Measurements from ENCODE around the gene ACTA2.
A peak's percentile ranks its signal among the peaks of the same experiment; 100 is the strongest.

Gene ACTA2

DNA sequence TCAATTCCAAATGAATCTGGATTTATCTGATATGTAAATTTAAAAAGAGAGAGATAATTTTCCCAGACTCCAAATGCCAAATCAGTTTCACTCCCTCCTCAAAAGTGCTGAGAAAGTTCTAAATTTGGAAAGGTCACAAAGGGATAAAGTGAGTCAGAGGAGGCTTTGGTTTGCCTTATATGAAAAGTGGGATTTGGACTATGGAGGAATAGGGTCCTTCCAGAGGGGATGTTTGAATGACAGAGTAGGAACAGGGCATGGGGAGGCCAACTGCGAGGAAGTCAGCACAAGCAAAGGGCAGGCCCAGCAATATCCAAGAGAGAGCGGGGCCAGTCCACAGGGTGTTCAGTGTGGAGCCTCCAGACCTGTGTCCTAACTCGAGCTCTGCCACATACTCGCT lies 28.2 kb upstream of the ACTA2 start:
- DNase-seq = no peak

DNA sequence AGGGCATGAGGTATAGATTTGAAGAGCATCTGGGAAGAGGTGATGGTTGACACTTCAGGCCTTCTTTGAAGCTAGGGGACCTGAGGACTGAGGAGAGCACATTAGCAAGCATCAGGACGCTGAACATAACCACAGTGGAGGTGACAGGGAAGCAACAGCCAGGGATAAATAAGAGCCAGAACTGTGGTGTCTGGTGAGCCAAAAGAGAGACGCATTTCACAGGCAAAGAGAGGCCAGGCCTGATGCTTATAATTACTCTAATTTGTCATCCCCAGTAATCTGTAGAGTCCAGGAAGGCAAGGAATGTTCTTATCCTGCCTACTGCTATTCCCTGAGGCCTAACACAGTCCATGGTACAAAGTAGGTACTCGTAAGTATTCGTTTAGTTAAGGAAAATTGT lies 27.7 kb upstream of the ACTA2 start:
- no peak for DNase-seq

DNA sequence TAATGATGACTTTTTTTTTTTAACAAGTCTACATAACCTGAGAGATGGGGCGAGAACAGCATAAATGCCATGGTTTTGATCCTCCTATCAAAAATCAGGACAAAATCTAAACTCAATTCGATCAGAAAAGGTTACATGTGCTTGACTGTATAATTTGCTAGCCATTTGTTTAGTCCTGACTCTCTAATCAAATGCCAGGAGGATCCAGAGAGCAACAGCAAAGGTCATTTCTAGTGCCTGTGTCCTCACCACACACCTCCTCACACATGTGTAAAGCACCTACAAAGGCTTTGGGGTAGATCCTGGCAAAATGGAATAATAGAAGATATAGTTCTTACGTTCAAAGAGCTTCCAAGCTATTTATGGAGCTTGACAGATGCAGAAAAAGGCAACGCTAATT lies 27.0 kb upstream of the ACTA2 start:
- no peak for DNase-seq

DNA sequence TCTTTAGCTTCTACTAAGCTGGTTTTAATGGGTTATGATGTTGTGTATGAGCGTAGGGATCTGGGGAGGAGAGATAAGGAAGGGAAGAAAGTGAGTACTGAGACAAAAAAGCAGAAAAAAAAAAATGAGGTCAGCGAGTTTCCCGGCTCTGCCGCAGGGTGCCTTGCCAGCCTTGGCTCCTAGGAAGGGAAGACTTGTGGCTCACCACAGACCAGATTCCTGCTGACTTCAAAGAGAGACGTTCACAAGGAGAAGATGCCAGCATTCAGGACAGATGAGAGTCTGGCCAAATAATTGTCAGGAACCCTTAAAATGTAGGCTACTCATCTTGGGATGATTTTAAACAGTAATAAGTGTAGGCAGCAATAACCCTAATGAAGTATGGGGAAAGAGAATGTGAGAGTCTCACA lies 26.6 kb upstream of the ACTA2 start:
- DNase-seq = no peak

DNA sequence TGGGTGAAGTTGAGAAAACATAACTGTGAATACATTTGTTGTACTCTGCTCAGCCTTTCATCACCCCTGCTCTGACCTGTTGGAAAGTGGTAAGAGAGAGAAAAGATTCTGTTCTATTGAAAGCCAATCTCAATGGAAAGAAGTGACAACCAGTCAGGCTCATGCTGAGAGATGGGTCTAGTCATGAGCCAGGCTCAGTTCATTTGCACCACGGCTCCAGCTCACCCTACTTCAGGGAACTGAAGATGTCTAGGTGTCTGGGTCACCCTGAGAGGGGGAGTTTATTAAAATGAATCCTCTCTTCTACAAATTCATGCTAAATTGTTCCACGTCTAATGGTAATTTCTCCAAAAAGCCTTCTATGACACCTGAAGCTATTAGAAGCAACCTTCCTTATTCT lies 25.9 kb upstream of the ACTA2 start:
- no peak for DNase-seq

DNA sequence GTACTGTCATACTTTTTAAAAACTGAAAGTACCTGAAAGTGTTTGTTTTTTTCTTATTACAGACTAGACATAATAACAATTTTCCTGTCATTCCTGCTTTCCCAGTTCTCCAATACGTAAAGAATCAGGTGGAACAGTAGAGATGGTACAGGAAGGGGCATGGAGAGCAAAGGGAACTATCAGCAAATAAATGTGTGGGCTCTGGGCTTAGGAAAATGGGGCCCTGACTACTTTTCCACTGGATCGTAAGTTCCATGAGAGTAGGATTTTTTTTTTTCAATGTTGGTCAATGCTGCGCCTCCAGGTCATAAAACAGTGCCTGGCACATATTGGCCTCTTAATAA lies 22.8 kb upstream of the ACTA2 start:
- DNase-seq = no peak

DNA sequence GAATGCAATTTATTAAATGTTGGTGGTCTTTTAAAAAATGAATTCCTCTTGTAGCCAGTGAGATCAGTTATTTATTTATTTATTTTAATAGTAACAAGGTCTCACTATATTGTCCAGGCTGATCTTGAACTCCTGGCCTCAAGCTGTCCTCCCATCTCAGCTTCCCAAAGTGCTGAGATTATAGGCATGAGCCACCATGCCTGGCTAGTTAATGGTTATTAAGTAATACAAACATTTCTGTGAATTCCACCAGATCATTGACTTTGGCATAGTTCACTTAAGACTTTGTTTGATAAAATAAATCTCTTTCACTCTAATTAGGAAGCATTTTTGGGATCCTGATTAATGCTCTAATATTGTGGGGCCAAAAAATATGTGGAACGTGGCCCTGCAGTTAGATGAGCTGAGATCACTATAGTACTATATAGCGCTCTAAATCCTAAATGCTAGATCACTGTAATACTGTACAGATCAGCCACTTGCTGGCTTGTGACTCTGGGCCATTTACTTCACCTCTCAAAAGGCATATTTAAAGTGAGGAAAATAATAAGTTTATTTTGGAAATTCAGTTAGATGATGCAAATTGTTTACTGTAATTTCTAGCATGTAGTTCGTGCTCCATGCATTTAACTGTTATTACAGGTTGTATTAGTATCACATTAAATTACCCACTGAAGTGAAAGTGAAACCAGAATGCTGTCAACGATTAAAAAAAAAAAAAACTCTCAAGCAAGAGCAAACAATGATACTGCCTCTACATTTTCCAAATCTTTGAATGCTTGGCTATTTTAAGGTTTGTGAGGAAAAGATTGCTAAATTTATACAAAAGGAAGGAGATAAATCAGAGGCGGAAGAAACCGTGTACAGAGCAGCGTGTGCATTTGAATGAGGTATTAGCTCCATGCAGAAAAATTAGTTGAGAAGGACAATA lies 22.1 kb upstream of the ACTA2 start:
- no peak for DNase-seq

DNA sequence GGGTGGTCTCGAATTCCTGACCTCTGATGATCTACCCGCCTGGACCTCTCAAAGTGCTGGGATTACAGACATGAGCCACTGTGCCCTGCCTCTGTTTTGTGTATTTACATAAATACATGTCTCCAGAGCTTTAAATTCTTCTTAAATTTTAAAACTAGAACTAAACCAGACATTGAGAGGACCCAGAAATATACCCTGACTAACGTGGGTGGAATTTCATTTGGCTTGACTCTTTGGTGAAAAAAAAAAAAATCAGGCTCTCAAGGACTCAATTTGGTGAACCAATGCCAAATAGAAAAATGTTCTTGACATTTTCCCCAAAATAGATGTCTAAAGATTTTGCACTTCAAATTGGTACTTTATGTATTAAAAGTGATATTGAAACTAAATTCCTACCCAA lies 21.4 kb upstream of the ACTA2 start:
- DNase-seq = no peak

DNA sequence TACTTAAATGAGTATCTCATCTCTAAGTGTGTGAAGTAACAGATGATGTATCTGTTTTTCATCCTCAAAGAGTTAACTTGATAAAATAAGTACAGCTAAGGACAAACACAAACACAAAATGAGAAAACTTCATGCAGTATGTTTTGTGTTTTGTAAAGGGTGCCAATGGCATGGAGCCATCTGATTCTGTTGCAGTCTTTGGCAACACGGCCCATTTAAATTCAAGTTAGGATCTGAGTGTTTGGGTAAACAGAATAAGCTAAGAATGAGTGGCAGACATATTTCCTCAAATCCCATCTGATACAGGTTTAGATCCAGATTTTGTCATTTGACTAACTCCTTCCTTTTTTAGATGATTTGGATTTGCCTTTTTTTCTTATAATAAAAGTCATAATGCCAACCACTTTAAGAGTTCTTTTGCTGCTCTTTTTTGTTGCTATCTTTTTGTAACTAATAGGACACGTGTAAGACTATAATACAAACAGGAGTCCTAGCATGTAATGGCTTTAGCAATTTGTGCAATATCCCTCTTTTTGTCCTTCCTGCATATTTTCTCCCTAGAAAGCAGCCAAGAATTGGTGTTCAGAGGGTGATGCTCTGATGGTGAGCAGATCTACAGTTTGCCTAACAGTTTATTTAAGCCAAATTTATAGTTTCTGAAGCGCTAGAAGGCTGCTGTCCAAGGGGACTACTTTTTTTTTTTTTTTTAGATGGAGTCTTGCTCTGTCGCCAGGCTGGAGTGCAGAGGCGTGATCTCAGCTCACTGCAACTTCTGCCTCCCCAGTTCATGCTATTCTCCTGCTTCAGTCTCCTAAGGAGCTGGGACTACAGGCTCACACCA lies 18.9 kb upstream of the ACTA2 start:
- DNase-seq = no peak

DNA sequence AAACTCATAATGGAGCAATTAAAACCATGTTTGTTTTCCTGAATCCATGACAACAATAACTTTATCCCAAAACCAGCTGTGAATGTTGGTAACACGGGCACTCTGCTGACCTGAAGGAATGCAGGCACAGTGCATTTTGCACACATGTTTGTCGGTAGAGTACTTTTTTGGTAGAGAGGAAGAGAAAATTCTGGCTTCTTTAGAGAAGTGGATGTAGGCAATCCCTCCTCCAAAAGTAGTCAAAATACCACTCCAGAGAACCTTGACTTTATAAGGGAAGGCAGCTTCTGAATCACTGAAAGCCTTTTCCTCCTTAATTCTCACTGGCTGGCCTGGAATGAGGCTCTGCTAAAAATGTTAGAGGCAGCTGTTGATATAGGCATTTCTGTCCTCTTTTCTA lies 15.8 kb upstream of the ACTA2 start:
- no peak for DNase-seq

DNA sequence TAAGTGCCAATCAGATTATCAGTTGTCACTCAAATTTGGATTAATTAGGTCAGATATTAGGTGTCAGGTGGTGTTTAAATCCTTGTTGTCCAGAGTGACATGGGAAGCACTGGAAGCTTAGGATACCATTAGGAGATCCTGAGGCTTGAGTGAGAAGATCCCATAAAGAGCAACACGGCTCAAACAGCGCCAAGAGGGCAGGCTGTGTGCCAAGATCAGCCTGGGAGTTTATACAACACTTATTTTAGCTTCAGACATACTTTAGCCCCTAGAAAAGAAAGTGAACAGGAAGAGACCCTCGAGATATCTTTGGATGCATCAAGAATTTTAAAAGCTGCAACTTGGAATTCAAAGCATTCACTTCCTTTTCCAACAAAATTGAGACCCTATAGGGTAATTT lies 14.2 kb upstream of the ACTA2 start:
- DNase-seq = no peak

DNA sequence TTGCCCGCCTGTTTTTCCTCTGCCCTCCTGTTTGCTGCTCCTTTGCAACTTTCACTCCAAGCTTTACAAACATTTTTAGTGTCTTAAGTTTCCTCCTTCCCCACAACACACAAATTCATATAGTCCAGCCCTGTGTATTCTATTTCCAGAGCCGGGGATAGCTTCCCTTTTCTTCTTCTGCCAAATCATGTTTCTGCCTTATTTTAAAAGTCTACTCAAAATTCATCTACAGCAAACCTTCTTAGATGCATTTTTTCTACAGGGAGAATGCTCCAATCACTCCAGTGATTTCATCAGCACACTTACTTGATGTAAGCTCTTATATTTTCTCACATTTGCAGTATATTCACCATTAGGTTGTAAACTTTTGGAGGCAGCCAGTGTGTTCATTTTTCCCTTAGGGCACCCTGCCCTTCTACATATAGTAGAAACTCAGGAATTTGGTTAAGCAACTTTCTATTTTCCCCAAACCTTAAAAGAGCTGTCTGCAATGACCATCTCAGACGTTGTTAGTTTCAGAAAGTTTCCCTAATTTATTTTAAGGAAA lies 12.4 kb upstream of the ACTA2 start:
- DNase-seq = no peak

DNA sequence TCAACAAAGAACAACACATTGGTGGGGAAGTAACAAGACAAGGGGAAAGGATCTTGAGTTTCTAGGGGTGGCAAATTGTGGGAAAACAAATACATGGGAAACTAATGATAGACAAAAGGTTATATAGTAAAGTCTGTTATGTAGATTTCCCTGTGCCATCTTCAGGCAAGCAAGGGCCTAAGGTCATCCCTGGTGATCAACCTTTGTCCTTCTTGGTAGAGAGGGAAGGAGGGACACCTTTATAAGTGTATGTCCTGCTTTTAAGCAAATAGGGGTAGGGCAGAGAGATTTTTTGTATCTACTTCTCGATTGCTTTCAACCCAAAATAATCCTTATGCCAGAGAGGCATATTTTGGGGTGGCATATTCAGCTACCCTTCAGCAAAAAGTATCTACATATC lies 11.8 kb upstream of the ACTA2 start:
- DNase-seq = no peak

DNA sequence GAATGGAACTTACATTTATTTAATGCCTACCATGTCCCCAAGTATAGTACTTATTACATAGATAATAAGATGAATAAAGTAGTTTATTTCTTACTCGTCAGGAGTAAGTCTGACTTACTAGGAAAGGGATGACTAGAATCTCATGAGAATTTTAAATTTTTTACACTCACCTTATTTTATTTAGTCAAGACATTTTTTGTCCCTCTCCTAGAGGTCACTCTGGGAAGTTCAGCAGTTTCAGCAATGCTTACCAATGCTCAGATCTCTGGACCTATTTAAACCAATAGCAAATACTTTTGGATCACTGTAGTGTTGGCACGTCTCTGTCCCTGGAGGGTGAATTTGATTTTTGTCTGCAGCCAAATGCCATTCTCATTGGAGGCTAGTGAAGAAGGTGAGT lies 10.7 kb upstream of the ACTA2 start:
- DNase-seq = no peak

DNA sequence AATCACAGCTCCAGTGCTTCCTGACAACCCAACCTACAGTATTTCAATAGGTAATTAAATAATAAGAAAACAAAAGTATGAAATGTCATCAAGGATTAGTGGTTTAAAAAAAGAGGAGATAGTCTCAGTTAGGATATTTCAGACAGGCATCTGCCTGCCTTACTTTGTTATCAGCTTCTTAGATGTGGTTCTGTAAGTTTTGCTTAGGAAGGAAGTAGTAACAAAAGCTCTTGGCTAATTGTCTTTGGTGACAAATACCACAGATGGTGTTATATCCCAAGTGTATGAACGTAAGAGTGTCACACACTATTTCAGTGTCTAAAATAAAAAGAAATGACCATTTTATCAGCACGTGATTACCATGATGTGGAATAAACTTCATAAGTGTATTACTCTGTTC lies 9.8 kb upstream of the ACTA2 start:
- no peak for DNase-seq

DNA sequence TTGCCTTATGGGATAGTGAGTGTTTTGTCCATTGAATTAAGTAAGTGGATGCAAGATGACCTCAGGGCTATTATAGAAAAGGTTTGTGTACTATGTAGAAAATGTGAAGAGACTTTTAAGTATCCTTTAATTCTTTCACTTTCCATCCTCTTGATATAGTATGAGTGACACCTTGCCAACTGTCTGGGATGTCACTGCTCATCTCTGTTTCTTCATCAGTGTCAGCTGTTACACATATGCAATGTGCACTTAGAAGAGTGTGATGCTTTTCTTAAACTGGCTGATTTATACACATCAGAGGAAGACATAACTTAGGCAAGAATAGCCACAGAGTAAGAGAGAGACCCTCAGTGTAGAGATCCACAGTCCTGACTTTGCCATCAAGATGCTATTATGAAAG lies 8.7 kb upstream of the ACTA2 start:
- DNase-seq = no peak

DNA sequence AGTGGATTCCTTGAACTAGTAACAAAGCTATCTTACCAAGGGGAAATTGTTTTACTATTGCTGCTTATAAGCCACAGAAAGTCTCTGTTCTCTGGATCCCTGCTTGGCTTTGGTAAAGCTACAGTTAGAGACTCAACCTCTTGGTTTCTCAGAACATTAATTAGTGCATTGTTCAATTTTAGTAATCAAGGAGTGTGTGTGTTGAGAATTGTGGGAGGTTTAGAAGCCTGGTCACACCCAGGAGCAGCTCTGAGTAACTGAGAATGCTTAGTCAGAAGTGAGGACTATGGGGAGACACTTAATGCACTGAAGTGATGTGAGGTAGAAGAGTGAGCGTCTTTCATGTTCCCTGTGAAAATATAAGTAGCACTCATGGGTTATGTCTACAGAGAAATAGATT lies 8.2 kb upstream of the ACTA2 start:
- peak in 1 of 2 experiments; percentile 12 for DNase-seq

DNA sequence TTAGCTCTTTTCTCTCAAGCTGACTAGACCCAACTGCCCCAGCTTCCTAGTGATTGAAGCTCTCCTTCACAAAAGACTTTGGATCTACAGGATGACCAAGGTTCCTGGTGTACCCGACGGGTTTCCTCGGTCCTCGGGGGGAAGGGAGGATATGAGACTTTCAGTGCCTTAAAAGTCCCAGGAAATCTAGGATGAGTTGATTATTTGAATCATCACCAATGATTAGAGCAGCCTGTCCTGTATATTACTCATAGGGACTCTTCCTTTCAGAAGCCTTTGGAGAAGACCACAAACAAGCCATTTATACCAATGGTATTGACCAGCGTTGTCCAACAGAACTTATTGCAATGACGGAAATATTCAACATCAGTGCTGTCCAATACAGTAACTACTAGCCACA lies 6.1 kb upstream of the ACTA2 start:
- no peak for DNase-seq

DNA sequence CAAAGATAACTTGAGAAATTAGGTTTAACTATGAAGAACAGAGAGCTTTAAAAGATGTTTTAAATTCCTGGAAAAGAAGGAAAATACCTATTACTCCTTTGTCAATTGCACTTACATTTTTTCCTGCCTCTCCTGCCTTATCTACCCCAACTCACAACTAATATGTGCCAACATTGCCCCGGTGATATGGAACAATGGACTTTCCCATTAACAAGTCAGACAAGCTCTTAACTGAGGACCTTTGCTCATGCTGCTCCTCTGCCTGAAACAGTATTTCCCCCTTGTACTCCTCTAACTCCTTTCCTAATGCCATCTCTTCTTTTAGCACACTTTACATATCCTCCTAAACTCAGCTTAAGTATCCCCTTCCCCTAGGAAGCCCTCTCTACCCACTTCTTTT lies 4.8 kb upstream of the ACTA2 start:
- no peak for DNase-seq

DNA sequence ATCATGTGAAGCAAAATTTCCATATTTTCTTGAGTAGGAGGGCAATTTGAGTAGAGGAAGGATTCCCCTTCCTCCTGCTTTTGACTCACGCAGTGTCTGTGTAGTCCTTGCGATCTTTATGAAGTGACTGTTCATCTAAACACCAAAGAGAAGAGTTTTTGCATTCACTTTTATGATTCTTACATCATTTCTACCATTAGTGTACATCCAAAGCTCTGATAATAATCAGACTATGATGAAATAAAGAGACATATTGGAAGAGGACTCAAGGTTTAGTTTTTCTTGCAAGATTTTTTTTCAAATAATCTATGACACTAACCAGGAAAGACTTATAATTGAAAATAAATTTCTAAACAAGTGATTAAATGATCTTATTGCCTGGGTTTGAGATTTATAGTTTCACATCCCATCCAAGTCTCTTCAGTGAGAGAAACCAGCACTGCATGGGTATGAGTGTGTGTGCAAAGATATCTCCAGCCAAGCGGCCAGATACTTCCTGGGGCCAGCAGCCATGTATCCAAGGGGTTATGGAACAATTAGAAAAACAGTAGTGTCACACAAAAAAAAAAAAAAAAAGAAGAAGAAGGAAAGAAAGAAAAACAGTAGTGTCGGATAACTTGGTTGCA lies 2.0 kb upstream of the ACTA2 start:
- no peak for DNase-seq

DNA sequence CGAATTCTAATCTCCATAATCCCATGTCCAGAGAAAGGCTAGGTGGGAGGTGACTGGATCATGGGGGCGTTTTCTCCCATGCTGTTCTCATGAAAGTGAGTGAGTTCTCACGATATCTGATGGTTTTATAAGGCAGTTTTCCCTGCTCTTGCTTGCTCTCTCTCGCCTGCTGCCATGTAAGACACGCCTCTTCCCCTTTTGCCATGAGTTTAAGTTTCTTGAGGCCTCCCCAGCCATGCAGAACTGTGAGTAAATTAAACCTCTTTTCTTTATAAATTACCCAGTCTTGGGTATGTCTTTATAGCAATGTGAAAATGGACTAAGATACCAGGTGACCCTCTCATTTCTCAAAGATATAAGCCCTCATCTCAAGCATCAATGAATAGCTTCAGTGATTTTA lies 1.1 kb upstream of the ACTA2 start:
- no peak for DNase-seq

DNA sequence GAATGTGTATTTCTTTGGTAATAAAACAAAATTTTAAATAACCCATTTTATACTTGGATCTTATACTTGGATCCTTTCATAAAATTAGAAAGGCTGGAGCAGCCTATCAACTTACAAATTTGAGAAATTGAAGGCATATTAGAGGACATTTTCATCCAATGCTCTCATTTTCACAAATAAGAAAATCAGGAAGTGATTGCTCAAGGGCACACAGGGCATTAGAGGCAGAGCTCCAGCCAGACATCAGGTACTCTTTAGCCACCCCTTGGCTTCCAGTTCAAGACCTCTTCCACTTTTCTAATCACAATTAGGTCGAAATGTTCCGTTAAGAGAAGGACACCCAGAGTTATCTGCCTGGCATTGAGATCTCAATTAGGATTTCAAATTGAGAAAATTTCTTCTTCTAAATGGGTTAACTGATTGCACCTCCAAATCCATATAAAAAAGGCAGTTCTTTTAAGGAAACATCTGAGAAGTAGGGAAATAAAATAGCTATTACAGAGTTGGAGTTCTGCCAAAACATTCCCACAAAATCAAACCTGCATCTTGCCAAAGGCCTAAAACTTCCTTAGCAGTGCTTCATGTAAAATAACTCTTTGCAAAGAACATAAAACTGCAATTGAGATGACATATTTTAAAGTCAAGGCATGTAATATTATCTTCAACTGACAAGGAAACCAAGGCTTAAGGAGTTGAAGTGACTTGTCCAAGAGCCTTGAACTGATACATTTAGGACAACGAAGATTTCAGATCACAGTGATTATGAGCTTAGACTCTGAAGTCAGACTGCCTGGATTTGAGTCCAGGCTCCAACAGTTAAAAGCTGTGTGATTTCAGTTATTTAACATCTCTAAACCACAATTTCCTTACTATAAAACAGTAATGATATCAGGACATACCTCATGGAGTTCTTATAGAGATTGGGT lies 2.4 kb downstream of the ACTA2 start:
- DNase-seq = no peak
